Thoracic aorta (tissue), 2 donors: ENCODE results near the gene STK39. TPM values are rescaled to one million over a fixed set of nuclear protein-coding genes. Genes with fewer than 3 reads are reported as not detected.

Experiments used
- ATAC-seq: fragments of 150-250 bp; one replicate; pipeline ENCODE4 v1.8.0; 2017; ENCODE audit warnings: low read depth; ENCODE audit not compliant: insufficient number of reproducible peaks, low FRiP score
- DNase-seq: peaks from one replicate; pipeline ENCODE4 v3.0.0-alpha.2; 2020; ENCODE audit warnings: low spot score
- H3K27ac ChIP-seq, 2 donors: fragments of 200-600 bp; sonication (generic); 1 replicate in 1 of 2; 2 replicates in 1 of 2; pipeline ENCODE4 v1.5.1; 2016; ENCODE audit warnings: mild to moderate bottlenecking in 2 of 2, moderate library complexity in 2 of 2
- H3K27me3 ChIP-seq: fragments of 200-600 bp; sonication (generic); replicated peaks from 2 replicates; pipeline ENCODE4 v1.6.0; 2016; ENCODE audit warnings: mild to moderate bottlenecking; ENCODE audit not compliant: insufficient read depth
- H3K36me3 ChIP-seq: fragments of 200-600 bp; sonication (generic); one replicate; pipeline ENCODE4 v1.5.1; 2016
- H3K4me1 ChIP-seq, 2 donors: fragments of 200-600 bp; sonication (generic); 1 replicate in 1 of 2; 2 replicates in 1 of 2; pipeline versions ENCODE4 v1.5.1 to v1.6.0; 2016; ENCODE audit warnings: low read depth in 2 of 2, mild to moderate bottlenecking in 1 of 2; ENCODE audit not compliant: control insufficient read depth in 1 of 2
- H3K4me3 ChIP-seq: fragments of 200-600 bp; sonication (generic); 2 replicates; pipeline ENCODE4 v1.5.1; 2016; ENCODE audit warnings: mild to moderate bottlenecking
- H3K9me3 ChIP-seq: fragments of 200-600 bp; sonication (generic); 2 replicates; pipeline ENCODE4 v1.5.1; 2016
- total RNA-seq, 2 donors: library from RNA; depleted of rRNA; stranded (reverse); fragments of >200 nt; gene quantifications; one replicate each; pipeline versions ENCODE4 v1.1.0 to v1.2.3, GENCODE V29; 2016
- TF ChIP-seq, protein P1 (sequence below): fragments of 200-600 bp; sonication (generic); IDR thresholded peaks from one replicate; pipeline ENCODE4 v1.5.1; 2019; ENCODE audit warnings: antibody characterized with exemption

STK39 gene
- total RNA-seq, 2 donors from 2014 or later: 11.5 to 18.5 TPM

DNA sequence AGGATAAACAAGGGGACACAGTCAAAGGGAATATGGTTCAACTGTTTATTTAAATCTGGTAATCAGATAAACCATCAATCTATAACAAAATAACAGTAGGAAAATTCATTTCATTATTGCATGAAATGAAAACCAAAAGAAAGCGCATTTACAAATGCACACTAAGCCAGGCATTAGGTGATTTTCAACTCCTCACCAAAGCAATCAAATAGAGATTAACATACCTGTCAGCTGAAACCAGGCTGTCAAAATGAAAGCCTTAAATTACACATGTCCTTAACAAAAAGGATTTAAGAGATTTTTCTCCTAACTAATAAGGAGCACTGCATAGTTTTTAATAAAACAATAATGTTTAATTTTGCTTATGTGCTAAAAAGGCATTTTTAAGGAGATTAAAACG is 23.0 kb downstream of the STK39 start:
- Histone ChIP-seq H3K36me3 (no peaks in the 10 kb centered on the region), H3K27ac (no peak overlapping the region), H3K4me1 (no peaks in the 10 kb centered on the region), H3K9me3 (no peaks in the 10 kb centered on the region), H3K27me3 (no peaks in the 10 kb centered on the region), H3K4me3 (no peak overlapping the region)
- TF ChIP-seq, protein P1, sequence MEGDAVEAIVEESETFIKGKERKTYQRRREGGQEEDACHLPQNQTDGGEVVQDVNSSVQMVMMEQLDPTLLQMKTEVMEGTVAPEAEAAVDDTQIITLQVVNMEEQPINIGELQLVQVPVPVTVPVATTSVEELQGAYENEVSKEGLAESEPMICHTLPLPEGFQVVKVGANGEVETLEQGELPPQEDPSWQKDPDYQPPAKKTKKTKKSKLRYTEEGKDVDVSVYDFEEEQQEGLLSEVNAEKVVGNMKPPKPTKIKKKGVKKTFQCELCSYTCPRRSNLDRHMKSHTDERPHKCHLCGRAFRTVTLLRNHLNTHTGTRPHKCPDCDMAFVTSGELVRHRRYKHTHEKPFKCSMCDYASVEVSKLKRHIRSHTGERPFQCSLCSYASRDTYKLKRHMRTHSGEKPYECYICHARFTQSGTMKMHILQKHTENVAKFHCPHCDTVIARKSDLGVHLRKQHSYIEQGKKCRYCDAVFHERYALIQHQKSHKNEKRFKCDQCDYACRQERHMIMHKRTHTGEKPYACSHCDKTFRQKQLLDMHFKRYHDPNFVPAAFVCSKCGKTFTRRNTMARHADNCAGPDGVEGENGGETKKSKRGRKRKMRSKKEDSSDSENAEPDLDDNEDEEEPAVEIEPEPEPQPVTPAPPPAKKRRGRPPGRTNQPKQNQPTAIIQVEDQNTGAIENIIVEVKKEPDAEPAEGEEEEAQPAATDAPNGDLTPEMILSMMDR: no peak
- ATAC-seq (no peak), DNase-seq (no peak)

DNA sequence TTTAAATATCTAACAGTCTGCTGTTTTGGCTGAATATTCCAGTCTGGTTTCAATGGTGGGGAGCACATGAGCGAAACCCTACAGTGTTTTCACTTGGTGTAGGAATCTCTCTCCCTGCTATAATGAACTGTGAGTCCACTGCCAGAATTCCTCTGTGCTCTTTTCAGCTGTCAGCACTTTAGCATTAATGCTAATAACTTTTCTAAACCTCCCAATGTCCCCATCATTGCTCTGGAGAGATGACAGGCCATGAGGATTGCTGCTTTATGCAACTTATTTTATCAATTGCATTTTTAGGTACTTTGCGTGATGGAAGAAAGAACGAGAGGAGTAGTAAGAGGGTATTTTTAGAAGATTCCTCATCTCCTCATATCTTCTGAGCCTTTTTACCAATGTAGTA is 25.3 kb downstream of the STK39 start:
- no peak overlapping the region for H3K4me3 ChIP-seq
- DNase-seq (no peak), ATAC-seq (no peak)
- no peaks in the 10 kb centered on the region for H3K27me3 ChIP-seq
- peaks cover 0 to 7% of the 10 kb centered on the region in 2 donors for H3K4me1 ChIP-seq
- TF ChIP-seq, protein P1: no peak
- no peak overlapping the region for H3K27ac ChIP-seq
- H3K36me3 ChIP-seq: no peaks in the 10 kb centered on the region
- no peaks in the 10 kb centered on the region for H3K9me3 ChIP-seq

GRCh38 chr2:168220965-168221819 is 26.2 kb downstream of the STK39 start:
- TF ChIP-seq, protein P1: no peak
- Histone ChIP-seq H3K9me3 (no peaks in the 10 kb centered on the region), H3K36me3 (no peaks in the 10 kb centered on the region), H3K4me1 (peaks cover 4 to 10% of the 10 kb centered on the region in 2 donors), H3K27ac (no peak overlapping the region), H3K27me3 (no peaks in the 10 kb centered on the region), H3K4me3 (no peak overlapping the region)
- ATAC-seq (no peak), DNase-seq (no peak)

GRCh38 chr2:168217920-168218319 is 29.5 kb downstream of the STK39 start:
- ATAC-seq: no peak
- H3K4me3 ChIP-seq: no peak overlapping the region
- H3K36me3 ChIP-seq: no peaks in the 10 kb centered on the region
- TF ChIP-seq, protein P1: no peak
- H3K4me1 ChIP-seq: peaks cover 4 to 18% of the 10 kb centered on the region in 2 donors
- no peak overlapping the region for H3K27ac ChIP-seq
- no peaks in the 10 kb centered on the region for H3K27me3 ChIP-seq
- no peak for DNase-seq
- no peaks in the 10 kb centered on the region for H3K9me3 ChIP-seq

DNA sequence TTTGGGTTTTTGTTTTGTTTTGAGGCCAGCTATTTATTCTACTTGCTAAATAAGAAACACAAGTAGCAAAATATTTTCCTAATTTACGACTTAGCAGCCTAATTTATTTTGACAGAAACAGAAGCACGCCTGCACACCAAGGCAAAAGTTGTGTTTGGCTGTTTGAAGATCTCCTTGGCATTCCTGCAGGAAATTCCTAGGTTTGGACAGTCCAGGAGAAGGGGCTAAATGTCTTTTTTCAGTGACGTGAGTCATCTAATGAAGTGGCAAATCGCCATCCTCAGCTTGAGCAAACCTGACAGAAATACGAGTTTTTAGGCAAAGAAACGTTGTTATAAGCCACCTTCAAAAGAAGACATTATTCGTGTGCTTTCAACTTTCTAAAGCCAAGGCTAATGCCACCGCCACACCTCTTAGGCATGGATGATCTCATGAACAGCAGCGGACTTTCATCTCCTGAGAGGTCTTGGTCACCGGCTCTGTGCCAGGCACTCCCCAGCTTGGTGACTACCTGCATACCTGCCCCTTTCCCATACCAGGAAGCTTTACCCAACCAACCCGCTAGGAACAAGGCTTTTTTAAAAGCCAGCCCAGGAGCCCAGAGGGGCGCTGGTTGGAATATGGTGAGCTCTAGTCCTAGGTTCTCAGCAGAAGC is 30.9 kb downstream of the STK39 start:
- Histone ChIP-seq H3K9me3 (no peaks in the 10 kb centered on the region), H3K27ac (no peak overlapping the region), H3K36me3 (no peaks in the 10 kb centered on the region), H3K27me3 (no peaks in the 10 kb centered on the region), H3K4me1 (peaks cover 6 to 21% of the 10 kb centered on the region in 2 donors), H3K4me3 (no peak overlapping the region)
- no peak for ATAC-seq
- TF ChIP-seq, protein P1: no peak
- no peak for DNase-seq
